ENCODE data around the gene SCAMP4. TPM values are rescaled to one million over a fixed set of nuclear protein-coding genes. Genes with fewer than 3 reads are reported as not detected.

The SCAMP4 gene
- total and polyA plus RNA-seq, 2 of the 13 experiments (the other 11 are each of a cell fraction or from before 2014, with no cell fraction given), result 10.7 to 13.7 TPM

- TF ChIP-seq ZSCAN21 (CRISPR knock-in tag; IDR thresholded peaks at IDR 0.05; ENCODE audit: borderline replicate concordance), result no peak; the same call in 1 of the 2 replicates
- TF ChIP-seq ZNF234 (CRISPR knock-in tag; conservative IDR thresholded peaks at IDR 0.05), result no peak
- TF ChIP-seq STAG1 (CRISPR knock-in tag; IDR thresholded peaks at IDR 0.05), result peak; percentile 49
- TF ChIP-seq DMAP1 (CRISPR knock-in tag; IDR thresholded peaks at IDR 0.05), result peak; percentile 70
- no peak for TF ChIP-seq MZF1 (CRISPR knock-in tag; IDR thresholded peaks at IDR 0.05; ENCODE audit: borderline replicate concordance)
- TF ChIP-seq ZNF382 (CRISPR knock-in tag; IDR thresholded peaks at IDR 0.05; ENCODE audit: borderline replicate concordance), result no peak
- peak; percentile 47; the same call in 1 of the 2 replicates for TF ChIP-seq PPARG (CRISPR knock-in tag; conservative IDR thresholded peaks at IDR 0.05)
- TF ChIP-seq MEIS2 (CRISPR knock-in tag; IDR thresholded peaks at IDR 0.05), result peak; percentile 81
- peak; percentile 74 for TF ChIP-seq GABPB1 (CRISPR knock-in tag; IDR thresholded peaks at IDR 0.05)
- TF ChIP-seq RAD21 (CRISPR knock-in tag; IDR thresholded peaks at IDR 0.05), result peak; percentile 71
- TF ChIP-seq ZFP37 (CRISPR knock-in tag; IDR thresholded peaks at IDR 0.05; ENCODE audit: borderline replicate concordance), result no peak
- no peak for TF ChIP-seq ZNF512 (CRISPR knock-in tag; IDR thresholded peaks at IDR 0.05)
- peak; percentile 36; the same call in 1 of the 2 replicates for TF ChIP-seq ZSCAN9 (CRISPR knock-in tag; IDR thresholded peaks at IDR 0.05; ENCODE audit: borderline replicate concordance)
- no peak for TF ChIP-seq ATAD3A (CRISPR knock-in tag; IDR thresholded peaks at IDR 0.05)
- TF ChIP-seq, protein P1, sequence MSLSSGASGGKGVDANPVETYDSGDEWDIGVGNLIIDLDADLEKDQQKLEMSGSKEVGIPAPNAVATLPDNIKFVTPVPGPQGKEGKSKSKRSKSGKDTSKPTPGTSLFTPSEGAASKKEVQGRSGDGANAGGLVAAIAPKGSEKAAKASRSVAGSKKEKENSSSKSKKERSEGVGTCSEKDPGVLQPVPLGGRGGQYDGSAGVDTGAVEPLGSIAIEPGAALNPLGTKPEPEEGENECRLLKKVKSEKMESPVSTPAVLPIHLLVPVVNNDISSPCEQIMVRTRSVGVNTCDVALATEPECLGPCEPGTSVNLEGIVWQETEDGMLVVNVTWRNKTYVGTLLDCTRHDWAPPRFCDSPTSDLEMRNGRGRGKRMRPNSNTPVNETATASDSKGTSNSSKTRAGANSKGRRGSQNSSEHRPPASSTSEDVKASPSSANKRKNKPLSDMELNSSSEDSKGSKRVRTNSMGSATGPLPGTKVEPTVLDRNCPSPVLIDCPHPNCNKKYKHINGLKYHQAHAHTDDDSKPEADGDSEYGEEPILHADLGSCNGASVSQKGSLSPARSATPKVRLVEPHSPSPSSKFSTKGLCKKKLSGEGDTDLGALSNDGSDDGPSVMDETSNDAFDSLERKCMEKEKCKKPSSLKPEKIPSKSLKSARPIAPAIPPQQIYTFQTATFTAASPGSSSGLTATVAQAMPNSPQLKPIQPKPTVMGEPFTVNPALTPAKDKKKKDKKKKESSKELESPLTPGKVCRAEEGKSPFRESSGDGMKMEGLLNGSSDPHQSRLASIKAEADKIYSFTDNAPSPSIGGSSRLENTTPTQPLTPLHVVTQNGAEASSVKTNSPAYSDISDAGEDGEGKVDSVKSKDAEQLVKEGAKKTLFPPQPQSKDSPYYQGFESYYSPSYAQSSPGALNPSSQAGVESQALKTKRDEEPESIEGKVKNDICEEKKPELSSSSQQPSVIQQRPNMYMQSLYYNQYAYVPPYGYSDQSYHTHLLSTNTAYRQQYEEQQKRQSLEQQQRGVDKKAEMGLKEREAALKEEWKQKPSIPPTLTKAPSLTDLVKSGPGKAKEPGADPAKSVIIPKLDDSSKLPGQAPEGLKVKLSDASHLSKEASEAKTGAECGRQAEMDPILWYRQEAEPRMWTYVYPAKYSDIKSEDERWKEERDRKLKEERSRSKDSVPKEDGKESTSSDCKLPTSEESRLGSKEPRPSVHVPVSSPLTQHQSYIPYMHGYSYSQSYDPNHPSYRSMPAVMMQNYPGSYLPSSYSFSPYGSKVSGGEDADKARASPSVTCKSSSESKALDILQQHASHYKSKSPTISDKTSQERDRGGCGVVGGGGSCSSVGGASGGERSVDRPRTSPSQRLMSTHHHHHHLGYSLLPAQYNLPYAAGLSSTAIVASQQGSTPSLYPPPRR (CRISPR knock-in tag; IDR thresholded peaks at IDR 0.05; ENCODE audit: borderline replicate concordance), result peak; percentile 79
- TF ChIP-seq NCOR1 (IDR thresholded peaks at IDR 0.05; ENCODE audit: borderline replicate concordance, low read length), result peak; percentile 76; the same call in 1 of the 2 replicates
- peak; percentile 66; the same call in 1 of the 2 replicates for TF ChIP-seq ZNF747 (CRISPR knock-in tag; IDR thresholded peaks at IDR 0.05; ENCODE audit: borderline replicate concordance)
- peak; percentile 49; the same call in 1 of the 2 replicates for TF ChIP-seq TBX3 (IDR thresholded peaks at IDR 0.05; ENCODE audit: borderline replicate concordance)
- TF ChIP-seq TOPORS (CRISPR knock-in tag; IDR thresholded peaks at IDR 0.05), result 0 out of 2 replicates have a peak, but pooled peaks have one; percentile 60
- TF ChIP-seq KDM4B (CRISPR knock-in tag; IDR thresholded peaks at IDR 0.05), result no peak
These were observed 34.0 kb upstream of the SCAMP4 start (continued) for GRCh38 chr19:1871140-1871597.

Measured in HepG2 (cell line).